K562 (cell line): Measurements from ENCODE around the gene TRAF3IP3. TPM values are rescaled to one million over a fixed set of nuclear protein-coding genes. Genes with fewer than 3 reads are reported as not detected.

Source experiments
- ATAC-seq: fragments of 200-7000 bp; cut with Tn5 transposase; 3 replicates; pipeline ENCODE4 v1.9.1; 2020; ENCODE audit warnings: moderate library complexity
- BruUV-seq: library from RNA; stranded (reverse); fragments of 400-500 nt; replicated peaks from 2 replicates; lab custom pipeline; 2021; lab: Mats Ljungman, UMichigan
- CTCF ChIA-PET: fragments of 300-600 bp; formaldehyde crosslinking; extraction: SDS; loops from one replicate; lab custom pipeline; 2021; ENCODE audit warnings: low intra/inter-chr PET ratio; lab: Yijun Ruan, JAX
- POLR2A ChIA-PET: fragments of 300-600, 350-650 bp; sonication (Branson Sonifier 250); formaldehyde crosslinking; extraction: SDS; loops from one replicate; lab custom pipeline; 2021; ENCODE audit warnings: antibody characterized with exemption, inconsistent platforms; lab: Yijun Ruan, JAX
- DNase-seq, 4 experiments: peaks; one replicate each; pipeline versions ENCODE4 v3.0.0 to v3.0.0-alpha.2; 2011 to 2018; ENCODE audit warnings: low spot score in 3 of 4, mixed read lengths in 3 of 4; ENCODE audit errors: extremely low read depth in 1 of 4
- FAIRE-seq: peaks from 2 replicates; lab custom pipeline; 2011; peaks lifted over from hg19 to GRCh38; lab: Jason Lieb, UNC
- H2AFZ ChIP-seq: 2 replicates; pipeline ENCODE4 v1.6.0; 2011; ENCODE audit warnings: low read depth, low read length, control low read depth, inconsistent platforms
- H3K27ac ChIP-seq: fragments of 200-600 bp; 3 replicates; pipeline ENCODE4 v1.8.0; 2011; ENCODE audit warnings: low read depth, mild to moderate bottlenecking, control low read depth, inconsistent platforms, low read length, moderate library complexity, mixed read lengths; ENCODE audit errors: extremely low read depth
- H3K27me3 ChIP-seq, 2 experiments: fragments of 300-600 bp in 1 of 2; 2 replicates in 1 of 2; 3 replicates in 1 of 2; pipeline versions ENCODE4 v1.6.0 to v1.8.0; 2011; ENCODE audit warnings: inconsistent platforms in 2 of 2, low read length in 2 of 2, mild to moderate bottlenecking in 1 of 2, mixed read lengths in 1 of 2, moderate library complexity in 1 of 2; ENCODE audit not compliant: control insufficient read depth in 2 of 2, insufficient read depth in 2 of 2
- H3K36me3 ChIP-seq: fragments of 300-600 bp; 3 replicates; pipeline ENCODE4 v1.8.0; 2011; ENCODE audit warnings: mild to moderate bottlenecking, low read length, inconsistent platforms; ENCODE audit not compliant: control insufficient read depth, insufficient read depth
- H3K4me1 ChIP-seq, 2 experiments: fragments of 200-600 bp in 1 of 2; replicated peaks in 1 of 2; 2 replicates in 1 of 2; 3 replicates in 1 of 2; pipeline versions ENCODE4 v1.5.1 to v1.8.0; 2011; ENCODE audit warnings: inconsistent platforms in 2 of 2, low read length in 2 of 2, mild to moderate bottlenecking in 1 of 2, mixed read lengths in 1 of 2, moderate library complexity in 1 of 2; ENCODE audit not compliant: control insufficient read depth in 2 of 2, insufficient read depth in 2 of 2
- H3K4me2 ChIP-seq: 2 replicates; pipeline ENCODE4 v1.6.1; 2011; ENCODE audit warnings: low read length, control low read depth, inconsistent platforms, mixed read lengths; ENCODE audit not compliant: insufficient read depth
- H3K4me3 ChIP-seq: fragments of 200-600 bp; sonication (generic), shearing (Covaris generic); 2 replicates; pipeline ENCODE4 v1.5.1; 2016; ENCODE audit warnings: control low read depth, inconsistent platforms
- H3K79me2 ChIP-seq: fragments of 200-600 bp; 3 replicates; pipeline ENCODE4 v1.8.0; 2011; ENCODE audit warnings: low read length, inconsistent platforms; ENCODE audit not compliant: control insufficient read depth, insufficient read depth
- H3K9ac ChIP-seq, 2 experiments: 2 replicates each; pipeline versions ENCODE4 v1.6.0 to v1.6.1; 2011; ENCODE audit warnings: low read depth in 2 of 2, low read length in 2 of 2, control low read depth in 1 of 2, inconsistent platforms in 1 of 2, mild to moderate bottlenecking in 1 of 2, mixed read lengths in 1 of 2; ENCODE audit not compliant: insufficient read depth in 1 of 2
- H3K9me1 ChIP-seq: one replicate; pipeline ENCODE4 v1.6.0; 2011; ENCODE audit warnings: inconsistent platforms, mild to moderate bottlenecking, low read length, moderate library complexity; ENCODE audit not compliant: control insufficient read depth, insufficient read depth
- H3K9me3 ChIP-seq: replicated peaks from 2 replicates; pipeline ENCODE4 v1.5.1; 2011; ENCODE audit warnings: low read depth, low read length, inconsistent platforms; ENCODE audit not compliant: control insufficient read depth, insufficient read depth
- H4K20me1 ChIP-seq: replicated peaks from 2 replicates; pipeline ENCODE4 v1.6.1; 2011; ENCODE audit warnings: low read length, inconsistent platforms, mixed read lengths; ENCODE audit not compliant: control insufficient read depth, insufficient read depth
- ARID2 ChIP-seq: fragments of 450-650 bp; IDR thresholded peaks from 2 replicates; pipeline ENCODE4 v1.6.1; 2017; ENCODE audit warnings: antibody characterized with exemption, mild to moderate bottlenecking
- EP300 ChIP-seq: IDR thresholded peaks from 2 replicates; pipeline ENCODE4 v1.6.1; 2012; ENCODE audit warnings: low read length, improper control_type of control experiment
- FOSL1 ChIP-seq: fragments of 200-800 bp; sonication (Bioruptor generic); conservative IDR thresholded peaks from 2 replicates; pipeline ENCODE4 v1.6.1; 2016; ENCODE audit warnings: missing genetic modification characterization, missing compliant biosample characterization
- HSF4 ChIP-seq: fragments of 250-450 bp; sonication (Bioruptor Pico); IDR thresholded peaks from 2 replicates; pipeline ENCODE4 v2.1.2; 2022; ENCODE audit warnings: mild to moderate bottlenecking, moderate library complexity, borderline replicate concordance
- MAFF ChIP-seq: IDR thresholded peaks from 2 replicates; pipeline ENCODE4 v1.6.1; 2012; ENCODE audit warnings: low read length, improper control_type of control experiment
- NELFE ChIP-seq: IDR thresholded peaks from 2 replicates; pipeline ENCODE4 v1.6.1; 2011; ENCODE audit warnings: mild to moderate bottlenecking; ENCODE audit not compliant: insufficient read depth, insufficient read length
- NEUROD1 ChIP-seq: fragments of 150-350 bp; IDR thresholded peaks from 2 replicates; pipeline ENCODE4 v1.6.1; 2014; ENCODE audit warnings: borderline replicate concordance, low read length, low read depth; ENCODE audit not compliant: partially characterized antibody
- ZNF583 ChIP-seq: fragments of 250-450 bp; sonication (Bioruptor Pico); IDR thresholded peaks from 2 replicates; pipeline ENCODE4 v1.4.0; 2020
- in situ Hi-C: fragments of 300-500 bp; cut with MboI; formaldehyde crosslinking; loops from 4 replicates; pipeline ENCODE4 v1.15.0; 2018; ENCODE audit warnings: inconsistent platforms, mixed read lengths
- intact Hi-C: fragments of 100-400 bp; cut with micrococcal nuclease; formaldehyde crosslinking; loops from 2 replicates; pipeline ENCODE4 v1.14.2; 2022
- polyA plus RNA-seq, 8 experiments: library from polyadenylated mRNA; depleted of rRNA in 4 of 8; stranded (reverse) in 5 of 8; unstranded in 3 of 8; fragments of >200 nt; fragmentation: Nextera tagmentation in 2 of 8; fragmentation: Illumina TruSeq in 1 of 8; extraction: Ambion mirVana in 2 of 8; extraction: Trizol in 1 of 8; gene quantifications; 2 replicates each; pipeline versions ENCODE4 v1.2.1 to v1.2.3, GENCODE V29; 2011 to 2014; ENCODE audit warnings: inconsistent platforms in 1 of 8, missing spikeins in 1 of 8
- total RNA-seq, 7 experiments: library from RNA; depleted of rRNA in 6 of 7; stranded (reverse); fragments of >200 nt in 6 of 7; fragmentation: Illumina TruSeq in 2 of 7; extraction: Trizol in 2 of 7; gene quantifications; 2 replicates each; pipeline versions ENCODE4 v1.2.1 to v1.2.3, GENCODE V29; 2011 to 2021; ENCODE audit warnings: low replicate concordance in 1 of 7
- TF ChIP-seq, protein P1 (sequence below): fragments of 450-650 bp; formaldehyde crosslinking; IDR thresholded peaks from 2 replicates; pipeline ENCODE4 v1.4.0; 2022; ENCODE audit warnings: missing genetic modification characterization
- TF ChIP-seq, protein P2 (sequence below): fragments of 250-450 bp; sonication (Bioruptor Pico); IDR thresholded peaks from 2 replicates; pipeline ENCODE4 v1.4.0; 2020; ENCODE audit warnings: mild to moderate bottlenecking, moderate library complexity
- TF ChIP-seq, protein P3 (sequence below): fragments of 450-650 bp; IDR thresholded peaks from one replicate; pipeline ENCODE4 v1.6.1; 2018; ENCODE audit warnings: mild to moderate bottlenecking, moderate library complexity; ENCODE audit not compliant: partially characterized antibody
- TF ChIP-seq, protein P4 (sequence below): fragments of 450-650 bp; IDR thresholded peaks from 2 replicates; pipeline ENCODE4 v1.6.1; 2016
- TF ChIP-seq, protein P5 (sequence below): fragments of 450-650 bp; formaldehyde crosslinking; conservative IDR thresholded peaks from 2 replicates; pipeline ENCODE4 v1.4.0; 2022; ENCODE audit warnings: mild to moderate bottlenecking, missing genetic modification characterization

TRAF3IP3 gene
- total and polyA plus RNA-seq, 9 of the 15 experiments (the other 6 are each of a cell fraction or from before 2014, with no cell fraction given): 0.06 to 1.1 (median 0.31) TPM

DNA sequence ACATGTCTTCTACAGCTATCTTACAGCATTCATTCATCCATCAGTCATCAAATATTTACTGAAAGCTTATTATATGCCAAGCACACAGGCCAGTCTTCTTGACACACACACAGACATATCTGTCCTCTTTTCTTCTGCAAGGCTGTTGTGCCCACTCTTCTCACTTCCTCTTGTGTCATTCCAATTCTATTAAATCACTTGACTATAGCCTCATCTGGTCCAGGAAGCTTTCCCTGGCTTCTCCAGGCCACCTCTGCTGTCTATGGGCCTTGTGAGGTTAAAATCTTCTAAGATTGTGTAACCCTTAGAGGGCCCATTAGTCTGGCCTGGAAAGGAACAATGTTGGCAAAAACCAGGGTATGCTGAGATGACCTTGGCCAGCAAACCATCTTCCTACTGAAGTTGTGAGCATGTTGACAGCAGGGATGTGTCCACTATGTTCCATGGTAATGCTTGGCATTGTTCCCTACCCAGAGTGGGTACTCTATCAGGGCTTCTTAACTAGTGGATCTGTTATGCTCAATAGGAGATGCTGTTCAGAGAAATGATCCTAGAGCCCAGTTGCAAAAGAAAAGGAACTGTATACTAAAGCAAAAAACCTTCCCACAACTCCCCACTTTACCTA, 5.3 kb downstream of the TRAF3IP3 start:
- TF ChIP-seq ZNF583 (CRISPR knock-in tag) (no peak), MAFF (no peak), FOSL1 (tag) (no peak), NELFE (no peak), EP300 (no peak), ARID2 (no peak), HSF4 (CRISPR knock-in tag) (no peak), NEUROD1 (no peak)
- TF ChIP-seq, protein P1, sequence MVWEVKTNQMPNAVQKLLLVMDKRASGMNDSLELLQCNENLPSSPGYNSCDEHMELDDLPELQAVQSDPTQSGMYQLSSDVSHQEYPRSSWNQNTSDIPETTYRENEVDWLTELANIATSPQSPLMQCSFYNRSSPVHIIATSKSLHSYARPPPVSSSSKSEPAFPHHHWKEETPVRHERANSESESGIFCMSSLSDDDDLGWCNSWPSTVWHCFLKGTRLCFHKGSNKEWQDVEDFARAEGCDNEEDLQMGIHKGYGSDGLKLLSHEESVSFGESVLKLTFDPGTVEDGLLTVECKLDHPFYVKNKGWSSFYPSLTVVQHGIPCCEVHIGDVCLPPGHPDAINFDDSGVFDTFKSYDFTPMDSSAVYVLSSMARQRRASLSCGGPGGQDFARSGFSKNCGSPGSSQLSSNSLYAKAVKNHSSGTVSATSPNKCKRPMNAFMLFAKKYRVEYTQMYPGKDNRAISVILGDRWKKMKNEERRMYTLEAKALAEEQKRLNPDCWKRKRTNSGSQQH (CRISPR knock-in tag): no peak
- TF ChIP-seq, protein P2, sequence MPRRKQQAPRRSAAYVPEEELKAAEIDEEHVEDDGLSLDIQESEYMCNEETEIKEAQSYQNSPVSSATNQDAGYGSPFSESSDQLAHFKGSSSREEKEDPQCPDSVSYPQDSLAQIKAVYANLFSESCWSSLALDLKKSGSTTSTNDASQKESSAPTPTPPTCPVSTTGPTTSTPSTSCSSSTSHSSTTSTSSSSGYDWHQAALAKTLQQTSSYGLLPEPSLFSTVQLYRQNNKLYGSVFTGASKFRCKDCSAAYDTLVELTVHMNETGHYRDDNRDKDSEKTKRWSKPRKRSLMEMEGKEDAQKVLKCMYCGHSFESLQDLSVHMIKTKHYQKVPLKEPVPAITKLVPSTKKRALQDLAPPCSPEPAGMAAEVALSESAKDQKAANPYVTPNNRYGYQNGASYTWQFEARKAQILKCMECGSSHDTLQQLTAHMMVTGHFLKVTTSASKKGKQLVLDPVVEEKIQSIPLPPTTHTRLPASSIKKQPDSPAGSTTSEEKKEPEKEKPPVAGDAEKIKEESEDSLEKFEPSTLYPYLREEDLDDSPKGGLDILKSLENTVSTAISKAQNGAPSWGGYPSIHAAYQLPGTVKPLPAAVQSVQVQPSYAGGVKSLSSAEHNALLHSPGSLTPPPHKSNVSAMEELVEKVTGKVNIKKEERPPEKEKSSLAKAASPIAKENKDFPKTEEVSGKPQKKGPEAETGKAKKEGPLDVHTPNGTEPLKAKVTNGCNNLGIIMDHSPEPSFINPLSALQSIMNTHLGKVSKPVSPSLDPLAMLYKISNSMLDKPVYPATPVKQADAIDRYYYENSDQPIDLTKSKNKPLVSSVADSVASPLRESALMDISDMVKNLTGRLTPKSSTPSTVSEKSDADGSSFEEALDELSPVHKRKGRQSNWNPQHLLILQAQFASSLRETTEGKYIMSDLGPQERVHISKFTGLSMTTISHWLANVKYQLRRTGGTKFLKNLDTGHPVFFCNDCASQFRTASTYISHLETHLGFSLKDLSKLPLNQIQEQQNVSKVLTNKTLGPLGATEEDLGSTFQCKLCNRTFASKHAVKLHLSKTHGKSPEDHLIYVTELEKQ (CRISPR knock-in tag): no peak
- TF ChIP-seq, protein P3, sequence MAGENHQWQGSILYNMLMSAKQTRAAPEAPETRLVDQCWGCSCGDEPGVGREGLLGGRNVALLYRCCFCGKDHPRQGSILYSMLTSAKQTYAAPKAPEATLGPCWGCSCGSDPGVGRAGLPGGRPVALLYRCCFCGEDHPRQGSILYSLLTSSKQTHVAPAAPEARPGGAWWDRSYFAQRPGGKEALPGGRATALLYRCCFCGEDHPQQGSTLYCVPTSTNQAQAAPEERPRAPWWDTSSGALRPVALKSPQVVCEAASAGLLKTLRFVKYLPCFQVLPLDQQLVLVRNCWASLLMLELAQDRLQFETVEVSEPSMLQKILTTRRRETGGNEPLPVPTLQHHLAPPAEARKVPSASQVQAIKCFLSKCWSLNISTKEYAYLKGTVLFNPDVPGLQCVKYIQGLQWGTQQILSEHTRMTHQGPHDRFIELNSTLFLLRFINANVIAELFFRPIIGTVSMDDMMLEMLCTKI: no peak
- TF ChIP-seq, protein P4, sequence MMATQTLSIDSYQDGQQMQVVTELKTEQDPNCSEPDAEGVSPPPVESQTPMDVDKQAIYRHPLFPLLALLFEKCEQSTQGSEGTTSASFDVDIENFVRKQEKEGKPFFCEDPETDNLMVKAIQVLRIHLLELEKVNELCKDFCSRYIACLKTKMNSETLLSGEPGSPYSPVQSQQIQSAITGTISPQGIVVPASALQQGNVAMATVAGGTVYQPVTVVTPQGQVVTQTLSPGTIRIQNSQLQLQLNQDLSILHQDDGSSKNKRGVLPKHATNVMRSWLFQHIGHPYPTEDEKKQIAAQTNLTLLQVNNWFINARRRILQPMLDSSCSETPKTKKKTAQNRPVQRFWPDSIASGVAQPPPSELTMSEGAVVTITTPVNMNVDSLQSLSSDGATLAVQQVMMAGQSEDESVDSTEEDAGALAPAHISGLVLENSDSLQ: no peak
- TF ChIP-seq, protein P5, sequence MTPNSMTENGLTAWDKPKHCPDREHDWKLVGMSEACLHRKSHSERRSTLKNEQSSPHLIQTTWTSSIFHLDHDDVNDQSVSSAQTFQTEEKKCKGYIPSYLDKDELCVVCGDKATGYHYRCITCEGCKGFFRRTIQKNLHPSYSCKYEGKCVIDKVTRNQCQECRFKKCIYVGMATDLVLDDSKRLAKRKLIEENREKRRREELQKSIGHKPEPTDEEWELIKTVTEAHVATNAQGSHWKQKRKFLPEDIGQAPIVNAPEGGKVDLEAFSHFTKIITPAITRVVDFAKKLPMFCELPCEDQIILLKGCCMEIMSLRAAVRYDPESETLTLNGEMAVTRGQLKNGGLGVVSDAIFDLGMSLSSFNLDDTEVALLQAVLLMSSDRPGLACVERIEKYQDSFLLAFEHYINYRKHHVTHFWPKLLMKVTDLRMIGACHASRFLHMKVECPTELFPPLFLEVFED (CRISPR knock-in tag): no peak
- Histone ChIP-seq H3K36me3 (no peaks in the 10 kb centered on the region), H4K20me1 (0 out of 2 replicates have a peak, but pooled peaks cover 8% of the 10 kb centered on the region), H3K9me3 (no peaks in the 10 kb centered on the region), H3K27me3 (peaks cover 20 to 41% of the 10 kb centered on the region in 2 experiments; a peak in 4 of 5 replicates), H3K4me2 (no peak overlapping the region), H3K4me3 (no peak overlapping the region), H3K4me1 (no peaks in the 10 kb centered on the region), H3K9me1 (no peaks in the 10 kb centered on the region), H3K27ac (no peak overlapping the region), H3K9ac (no peak overlapping the region), H2AFZ (no peak overlapping the region), H3K79me2 (no peaks in the 10 kb centered on the region)
- BruUV-seq: no TSS peak
- ChIA-PET CTCF (no interaction called here), POLR2A (interaction anchor here (0.8 to 1.0 kb wide), 2 partner anchors 12 to 14 kb away, joined by 3 read pairs; no protein-coding TSS in a partner anchor)
- FAIRE-seq: no peak
- intact Hi-C loops (no loop called here), in situ Hi-C loops (no loop called here)
- DNase-seq: no peak
- no peak for ATAC-seq
